GM06990 (cell line): Measurements from ENCODE around the gene AP4B1.
A peak's percentile ranks its signal among the peaks of the same experiment; 100 is the strongest.
"Not testable (repeated sequence)": the region's sequence is repeated elsewhere in the genome, so short reads cannot be mapped to it uniquely, and the experiment has no call there.

ENCODE experiments used
- DNase-seq: peaks from one replicate; pipeline ENCODE4 v3.0.0-alpha.2; 2011; ENCODE audit not compliant: insufficient read length; ENCODE audit errors: extremely low read depth
- H3K27me3 ChIP-seq: replicated peaks from 2 replicates; pipeline ENCODE4 v1.6.0; 2011; ENCODE audit warnings: low read length; ENCODE audit not compliant: control insufficient read depth, insufficient read depth
- H3K36me3 ChIP-seq: 2 replicates; pipeline ENCODE4 v1.5.1; 2011; ENCODE audit warnings: low read length; ENCODE audit not compliant: control insufficient read depth, insufficient read depth
- H3K4me3 ChIP-seq: replicated peaks from 2 replicates; pipeline ENCODE4 v1.5.1; 2011; ENCODE audit warnings: low read depth, mild to moderate bottlenecking, control low read depth, low read length
- TF ChIP-seq, protein P1 (sequence below): IDR thresholded peaks from 2 replicates; pipeline ENCODE4 v1.5.1; 2011; ENCODE audit warnings: low read length, control low read depth, mild to moderate bottlenecking, inconsistent platforms; ENCODE audit not compliant: insufficient read depth, poor library complexity, severe bottlenecking

Gene AP4B1

DNA sequence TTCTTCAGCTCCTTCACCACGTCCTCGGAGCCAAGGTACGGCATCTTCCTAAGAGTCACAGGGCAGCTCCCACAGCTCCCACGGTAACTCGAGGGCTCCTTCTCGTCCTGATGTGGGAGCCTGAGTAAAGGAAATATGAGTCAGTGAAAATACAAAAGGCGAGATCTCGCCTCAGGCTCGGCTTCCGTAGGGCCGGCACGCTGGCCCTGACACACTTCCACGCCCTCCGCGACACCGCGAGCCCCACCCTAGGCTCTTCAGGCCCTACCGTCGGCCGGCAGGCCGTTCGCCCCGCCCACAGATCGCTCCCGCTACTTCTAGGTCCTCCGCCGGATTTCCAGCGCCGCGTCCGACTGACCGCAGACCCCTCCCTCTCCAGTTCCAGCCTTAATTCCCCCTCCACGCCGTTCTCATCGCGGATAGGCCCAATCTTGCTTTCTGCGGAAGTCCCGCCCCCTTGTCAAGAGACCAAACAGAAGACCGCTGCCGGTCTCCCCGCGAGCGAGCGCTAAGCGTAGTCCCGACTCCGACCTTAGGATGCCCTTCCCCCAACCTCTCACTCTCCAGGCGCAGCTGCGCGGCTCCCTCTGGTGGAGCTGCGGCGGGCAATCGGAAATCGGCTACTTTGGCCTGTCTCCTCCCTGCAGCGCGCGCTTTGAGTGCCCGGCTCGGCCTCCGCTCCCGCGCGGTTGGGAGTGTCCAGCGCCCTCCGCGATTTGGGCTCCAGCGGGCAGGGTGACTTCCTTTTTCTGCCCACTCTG is at the start of gene AP4B1, which contains the start of gene DCLRE1B:
Gene AP4B1 (minus strand): TSS at position 126 of the 761 bp plus-strand sequence. CDS start 82 bp downstream, at position 44.
Gene DCLRE1B (plus strand): TSS at position 653 of the 761 bp plus-strand sequence. CDS start 261 bp downstream, outside the sequence.
- H3K4me3 ChIP-seq = peak within 1 kb of the TSS; percentile 85
- peak; percentile 100 for DNase-seq

GRCh38 chr1:113951719-113952118 is 47.1 kb upstream of the AP4B1 start:
- TF ChIP-seq, protein P1, sequence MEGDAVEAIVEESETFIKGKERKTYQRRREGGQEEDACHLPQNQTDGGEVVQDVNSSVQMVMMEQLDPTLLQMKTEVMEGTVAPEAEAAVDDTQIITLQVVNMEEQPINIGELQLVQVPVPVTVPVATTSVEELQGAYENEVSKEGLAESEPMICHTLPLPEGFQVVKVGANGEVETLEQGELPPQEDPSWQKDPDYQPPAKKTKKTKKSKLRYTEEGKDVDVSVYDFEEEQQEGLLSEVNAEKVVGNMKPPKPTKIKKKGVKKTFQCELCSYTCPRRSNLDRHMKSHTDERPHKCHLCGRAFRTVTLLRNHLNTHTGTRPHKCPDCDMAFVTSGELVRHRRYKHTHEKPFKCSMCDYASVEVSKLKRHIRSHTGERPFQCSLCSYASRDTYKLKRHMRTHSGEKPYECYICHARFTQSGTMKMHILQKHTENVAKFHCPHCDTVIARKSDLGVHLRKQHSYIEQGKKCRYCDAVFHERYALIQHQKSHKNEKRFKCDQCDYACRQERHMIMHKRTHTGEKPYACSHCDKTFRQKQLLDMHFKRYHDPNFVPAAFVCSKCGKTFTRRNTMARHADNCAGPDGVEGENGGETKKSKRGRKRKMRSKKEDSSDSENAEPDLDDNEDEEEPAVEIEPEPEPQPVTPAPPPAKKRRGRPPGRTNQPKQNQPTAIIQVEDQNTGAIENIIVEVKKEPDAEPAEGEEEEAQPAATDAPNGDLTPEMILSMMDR = no peak
- Histone ChIP-seq H3K4me3 (no peak overlapping the region), H3K36me3 (no peaks in the 10 kb centered on the region; the same call in 1 of the 2 replicates), H3K27me3 (no peaks in the 10 kb centered on the region)
- DNase-seq = no peak

More for the DNA sequence above, at the start of gene AP4B1, which contains the start of gene DCLRE1B:
- Histone ChIP-seq H3K36me3 (peaks cover 12% of the 10 kb centered on the region), H3K27me3 (no peaks in the 10 kb centered on the region)
- TF ChIP-seq, protein P1 = peak; percentile 81

DNA sequence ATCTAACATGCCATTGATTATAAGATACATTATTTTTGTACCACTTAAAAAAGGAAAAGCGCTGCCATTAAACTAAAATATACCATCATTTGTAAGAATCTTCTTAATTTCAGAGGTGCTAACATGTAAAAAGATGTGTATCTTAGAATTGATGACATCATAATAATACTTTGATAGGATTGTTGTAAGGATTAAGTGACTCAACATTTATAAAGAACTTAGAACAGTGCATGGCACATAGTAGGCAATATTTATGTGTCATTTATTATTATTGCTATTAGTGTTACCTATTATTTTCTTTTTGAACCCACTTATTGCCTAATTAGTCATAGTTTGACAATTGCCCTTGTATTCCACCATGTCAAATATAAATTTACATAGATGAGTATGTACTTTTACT is 46.3 kb upstream of the AP4B1 start:
- Histone ChIP-seq H3K27me3 (no peaks in the 10 kb centered on the region), H3K36me3 (no peaks in the 10 kb centered on the region; the same call in 1 of the 2 replicates), H3K4me3 (no peak overlapping the region)
- TF ChIP-seq, protein P1 = no peak
- no peak for DNase-seq

DNA sequence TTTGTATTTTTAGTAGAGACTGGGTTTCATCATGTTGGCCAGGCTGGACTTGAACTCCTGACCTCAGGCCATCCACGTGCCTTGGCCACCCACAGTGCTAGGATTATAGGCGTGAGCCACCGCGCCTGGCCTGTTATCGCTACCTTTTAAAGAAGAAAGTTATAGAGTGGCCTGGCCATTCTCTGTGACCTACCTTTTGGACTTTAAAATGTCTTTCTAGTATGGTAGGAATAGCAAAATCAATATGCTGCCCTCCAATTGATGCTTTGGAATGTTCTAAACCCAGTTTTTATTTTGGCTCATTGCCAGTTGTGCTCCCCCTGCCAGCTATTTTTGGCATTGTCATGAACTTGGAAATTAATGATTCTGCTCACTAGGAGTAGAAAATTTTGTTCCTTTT is 44.4 kb upstream of the AP4B1 start:
- Histone ChIP-seq H3K36me3 (no peaks in the 10 kb centered on the region; the same call in 1 of the 2 replicates), H3K27me3 (no peaks in the 10 kb centered on the region), H3K4me3 (no peak overlapping the region)
- TF ChIP-seq, protein P1 = no peak
- no peak for DNase-seq

DNA sequence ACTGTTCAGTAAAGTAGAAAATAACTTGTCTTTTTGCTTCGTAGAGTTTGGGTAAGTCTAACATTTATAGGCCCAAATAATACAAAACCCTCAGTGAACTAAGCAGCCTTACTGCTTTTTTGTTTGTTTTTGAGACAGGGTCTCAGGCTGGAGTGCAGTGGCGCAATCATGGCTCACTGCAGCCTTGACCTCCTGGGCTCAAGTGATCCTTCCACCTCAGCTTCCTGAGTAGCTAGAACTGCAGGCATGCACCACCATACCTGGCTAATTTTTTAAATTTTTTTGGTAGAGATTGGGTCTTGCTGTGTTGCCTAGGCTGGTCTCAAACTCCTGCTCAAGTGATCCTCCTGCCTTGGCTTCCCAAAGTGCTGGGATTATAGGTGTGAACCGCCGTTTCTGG is 43.6 kb upstream of the AP4B1 start:
- H3K36me3 ChIP-seq, H3K27me3 ChIP-seq, DNase-seq, H3K4me3 ChIP-seq: not testable (repeated sequence)

DNA sequence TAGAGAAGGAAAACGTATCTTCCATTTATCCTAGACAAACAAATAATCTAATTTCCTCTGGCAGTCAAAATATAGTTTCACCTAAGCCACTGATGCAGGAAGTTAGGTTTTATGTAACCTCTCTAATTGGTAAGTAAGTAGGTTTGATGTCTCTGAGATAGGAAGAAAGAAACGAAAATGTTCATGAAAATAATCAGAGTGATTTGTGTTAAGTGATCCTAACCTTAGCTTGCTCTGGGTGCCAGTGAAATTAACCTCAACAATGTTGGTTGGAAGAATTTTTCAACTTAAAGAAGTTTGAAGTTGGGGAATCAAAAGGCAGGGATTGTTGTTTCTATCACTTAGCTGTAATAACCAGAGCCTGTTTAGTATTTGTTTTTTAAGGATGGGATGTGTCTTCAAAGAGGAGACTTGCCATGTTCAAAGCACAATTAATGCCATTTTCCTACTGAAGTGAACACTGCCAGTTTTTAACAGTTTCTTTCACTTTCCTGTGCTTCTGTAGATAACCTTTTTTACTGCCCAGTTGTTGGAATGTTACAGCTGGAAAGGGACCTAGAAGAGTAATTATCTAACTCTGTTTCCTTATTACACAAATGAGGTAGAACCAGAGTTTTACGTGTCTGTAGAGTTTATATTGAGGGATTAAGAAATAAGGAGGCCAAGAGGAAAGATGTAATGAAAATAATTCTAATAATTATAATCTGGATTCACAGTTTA is 42.9 kb upstream of the AP4B1 start:
- Histone ChIP-seq H3K4me3 (no peak overlapping the region), H3K27me3 (no peaks in the 10 kb centered on the region), H3K36me3 (no peaks in the 10 kb centered on the region)
- no peak for DNase-seq
- TF ChIP-seq, protein P1 = no peak
